ENCODE data around the gene UBR1. TPM values are rescaled to one million over a fixed set of nuclear protein-coding genes. Genes with fewer than 3 reads are reported as not detected.
"Not testable (repeated sequence)": the region's sequence is repeated elsewhere in the genome, so short reads cannot be mapped to it uniquely, and the experiment has no call there.

The UBR1 gene
- total RNA-seq, 1 experiment from 2014 or later, result 22.2 TPM

- Mint-ChIP-seq H3K4me1 (peaks cover 5 to 6% of the 10 kb centered on the region in 2 experiments), H3K4me3 (no peak overlapping the region; a peak in 1 of 5 replicates), H3K27ac (no peak overlapping the region), H3K36me3 (ENCODE audit: insufficient read depth in 1 of 3, low read depth in 3 of 3) (no peaks in the 10 kb centered on the region), H3K9me3 (peaks cover 9 to 16% of the 10 kb centered on the region in 2 experiments), H3K27me3 (ENCODE audit: low read depth) (peaks cover 32% of the 10 kb centered on the region)
- Histone ChIP-seq H2AFZ (ENCODE audit: low read length) (no peak overlapping the region), H3K79me2 (ENCODE audit: insufficient read depth, low read length) (no peaks in the 10 kb centered on the region), H3K23me2 (ENCODE audit: insufficient read length, low read depth, low read length, poor library complexity, severe bottlenecking) (peaks cover 3% of the 10 kb centered on the region), H4K5ac (ENCODE audit: insufficient read length, low read depth, low read length) (no peak overlapping the region), H3K27me3 (ENCODE audit: insufficient read depth, low read length) (peaks cover 1% of the 10 kb centered on the region; the same call in 1 of the 2 replicates), H3K79me1 (ENCODE audit: insufficient read depth, low read depth, low read length, poor library complexity, severe bottlenecking) (no peaks in the 10 kb centered on the region), H3K56ac (ENCODE audit: insufficient read length, low read depth, low read length) (no peak overlapping the region), H2AK5ac (ENCODE audit: insufficient read length, low read length) (no peak overlapping the region), H2BK15ac (ENCODE audit: low read depth, low read length) (no peak overlapping the region), H2BK12ac (ENCODE audit: insufficient read length, low read depth, low read length) (no peak overlapping the region), H3K4ac (ENCODE audit: low read depth, low read length) (no peak overlapping the region), H3K14ac (ENCODE audit: insufficient read depth, low read length) (no peak overlapping the region), H3K4me1 (ENCODE audit: insufficient read depth, low read length) (no peaks in the 10 kb centered on the region), H4K20me1 (ENCODE audit: control insufficient read depth, insufficient read depth, insufficient read length) (no peaks in the 10 kb centered on the region), H3K27ac (ENCODE audit: insufficient read length, low read depth, low read length) (no peak overlapping the region), H3K4me2 (ENCODE audit: insufficient read depth, insufficient read length, low read length) (no peak overlapping the region), H4K91ac (ENCODE audit: insufficient read length, low read depth, low read length) (no peak overlapping the region), H3K9me3 (ENCODE audit: control insufficient read depth, low read depth, low read length) (no peaks in the 10 kb centered on the region), H3K9ac (ENCODE audit: extremely low read depth, insufficient read length, low read length) (no peak overlapping the region), H4K8ac (replicated peaks; ENCODE audit: insufficient read length, low read depth, low read length) (no peak overlapping the region), H3K23ac (ENCODE audit: insufficient read length, low read depth, low read length) (no peak overlapping the region), H2BK120ac (ENCODE audit: low read depth, low read length, poor library complexity, severe bottlenecking) (no peak overlapping the region), H2BK20ac (ENCODE audit: low read depth, low read length, poor library complexity, severe bottlenecking) (no peak overlapping the region), H2BK5ac (ENCODE audit: insufficient read length, low read length) (no peak overlapping the region), H3K18ac (ENCODE audit: insufficient read length, low read depth, low read length) (no peak overlapping the region), H3T11ph (ENCODE audit: low read length) (no peak overlapping the region)
- TF ChIP-seq CTCF (conservative IDR thresholded peaks at IDR 0.05), result no peak
- DNase-seq, result no peak
- WGBS (ENCODE audit: extremely low coverage, insufficient read length, low lambda C conversion rate), result no CpG with 5 or more reads among the region's 4 CpGs
Measured at GRCh38 chr15:43128980-43129335, 23.1 kb upstream of the UBR1 start.

GRCh38 chr15:43128174-43128979, 22.5 kb upstream of the UBR1 start:
- H3K79me2 ChIP-seq (ENCODE audit: insufficient read depth, low read length); H3K27me3 ChIP-seq (ENCODE audit: insufficient read depth, low read length); H4K20me1 ChIP-seq (ENCODE audit: control insufficient read depth, insufficient read depth, insufficient read length); H3K14ac ChIP-seq (ENCODE audit: insufficient read depth, low read length); H3K9ac ChIP-seq (ENCODE audit: extremely low read depth, insufficient read length, low read length); H3K23me2 ChIP-seq (ENCODE audit: insufficient read length, low read depth, low read length, poor library complexity, severe bottlenecking); H2BK20ac ChIP-seq (ENCODE audit: low read depth, low read length, poor library complexity, severe bottlenecking); H3K4me1 Mint-ChIP-seq; H2BK5ac ChIP-seq (ENCODE audit: insufficient read length, low read length); H3K4me1 ChIP-seq (ENCODE audit: insufficient read depth, low read length); H3K4me3 Mint-ChIP-seq; H2BK15ac ChIP-seq (ENCODE audit: low read depth, low read length); H3K36me3 Mint-ChIP-seq (ENCODE audit: insufficient read depth in 1 of 3, low read depth in 3 of 3); H2BK12ac ChIP-seq (ENCODE audit: insufficient read length, low read depth, low read length); H3K4ac ChIP-seq (ENCODE audit: low read depth, low read length); H3T11ph ChIP-seq (ENCODE audit: low read length); H2AK5ac ChIP-seq (ENCODE audit: insufficient read length, low read length); H2AFZ ChIP-seq (ENCODE audit: low read length); H3K23ac ChIP-seq (ENCODE audit: insufficient read length, low read depth, low read length); DNase-seq; H3K79me1 ChIP-seq (ENCODE audit: insufficient read depth, low read depth, low read length, poor library complexity, severe bottlenecking); H3K4me2 ChIP-seq (ENCODE audit: insufficient read depth, insufficient read length, low read length); H3K9me3 ChIP-seq (ENCODE audit: control insufficient read depth, low read depth, low read length); H3K27ac Mint-ChIP-seq; H4K91ac ChIP-seq (ENCODE audit: insufficient read length, low read depth, low read length); H3K18ac ChIP-seq (ENCODE audit: insufficient read length, low read depth, low read length); H2BK120ac ChIP-seq (ENCODE audit: low read depth, low read length, poor library complexity, severe bottlenecking); H4K5ac ChIP-seq (ENCODE audit: insufficient read length, low read depth, low read length); H3K56ac ChIP-seq (ENCODE audit: insufficient read length, low read depth, low read length); H3K27ac ChIP-seq (ENCODE audit: insufficient read length, low read depth, low read length); H4K8ac ChIP-seq (replicated peaks; ENCODE audit: insufficient read length, low read depth, low read length): not testable (repeated sequence)
- WGBS (ENCODE audit: extremely low coverage, insufficient read length, low lambda C conversion rate), result no CpG with 5 or more reads among the region's 10 CpGs
- H3K9me3 Mint-ChIP-seq, result peaks cover 9 to 16% of the 10 kb centered on the region in 2 experiments
- peaks cover 34% of the 10 kb centered on the region for H3K27me3 Mint-ChIP-seq (ENCODE audit: low read depth)
